Measurements from ENCODE around the gene NAA16. TPM values are rescaled to one million over a fixed set of nuclear protein-coding genes. Genes with fewer than 3 reads are reported as not detected.
"Not testable (repeated sequence)": the region's sequence is repeated elsewhere in the genome, so short reads cannot be mapped to it uniquely, and the experiment has no call there.

NAA16 gene
- total RNA-seq (2014; rRNA removed; shearing (Covaris generic)), result 6.6 and 6.8 TPM in 2 replicates

DNA sequence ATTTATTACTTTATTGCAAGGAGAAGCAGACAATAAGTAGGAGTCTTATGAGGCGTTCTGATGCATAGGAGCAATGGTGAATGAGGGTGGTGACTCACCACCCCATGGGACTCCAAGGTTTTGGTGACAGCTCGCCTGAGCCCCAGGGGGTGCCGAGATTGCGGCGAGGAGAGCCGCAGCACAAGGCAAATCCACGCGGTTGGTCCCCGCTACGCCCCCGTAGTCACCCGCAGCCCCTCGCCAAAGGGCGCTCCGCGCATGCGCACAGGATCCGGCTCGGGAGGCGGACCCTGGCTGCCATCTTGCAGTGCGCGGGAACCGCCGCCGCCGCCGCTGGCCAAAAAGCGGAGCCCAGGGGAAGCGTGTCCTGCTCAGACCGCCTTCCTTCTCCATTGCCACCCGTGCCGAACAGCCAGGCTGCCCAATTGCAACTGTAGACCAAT, at the start of gene NAA16:
TSS of gene NAA16 (plus strand) at position 305 of the 443 bp plus-strand sequence. CDS start 262 bp downstream, outside the sequence.
- peak; percentile 84 for DNase-seq (ENCODE audit: low spot score)

DNA sequence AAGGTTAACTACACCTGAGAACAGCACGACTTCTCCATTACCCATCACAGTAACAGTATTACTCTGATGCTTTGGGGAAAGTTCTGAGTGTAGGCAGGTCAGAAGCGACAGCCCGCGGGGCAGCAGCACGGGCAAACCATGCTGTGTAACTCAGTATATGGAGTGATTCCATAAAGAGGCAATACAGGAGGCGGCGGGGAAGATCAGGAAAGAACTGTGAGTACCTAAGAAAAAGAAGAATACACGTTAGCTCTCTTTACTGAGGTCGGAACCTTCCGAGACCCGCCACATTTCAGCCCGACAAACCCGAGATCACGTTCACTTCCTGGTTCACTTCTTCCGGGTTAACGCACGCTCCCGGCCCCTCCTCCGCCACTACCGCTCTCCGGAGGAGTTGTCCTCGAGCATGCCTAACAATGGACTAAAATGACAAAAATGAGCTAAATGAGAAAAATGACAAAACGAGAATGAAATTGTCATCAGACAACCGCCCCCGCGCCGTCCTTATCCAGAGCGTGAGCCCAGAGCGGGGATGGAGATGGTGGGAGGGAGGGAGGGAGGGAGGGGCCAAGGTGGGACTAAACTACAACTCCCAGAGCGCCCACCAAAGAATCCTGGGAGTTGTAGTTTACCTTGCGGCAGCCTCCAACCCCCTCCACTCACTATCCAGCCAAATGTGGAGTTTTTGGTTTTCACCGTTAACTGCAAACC, 47.7 kb upstream of the NAA16 start, which contains the start of gene MTRF1:
TSS of gene MTRF1 (minus strand) at position 316 of the 711 bp plus-strand sequence. CDS start 2,669 bp downstream, outside the sequence.
- DNase-seq (ENCODE audit: low spot score), result peak; percentile 66

DNA sequence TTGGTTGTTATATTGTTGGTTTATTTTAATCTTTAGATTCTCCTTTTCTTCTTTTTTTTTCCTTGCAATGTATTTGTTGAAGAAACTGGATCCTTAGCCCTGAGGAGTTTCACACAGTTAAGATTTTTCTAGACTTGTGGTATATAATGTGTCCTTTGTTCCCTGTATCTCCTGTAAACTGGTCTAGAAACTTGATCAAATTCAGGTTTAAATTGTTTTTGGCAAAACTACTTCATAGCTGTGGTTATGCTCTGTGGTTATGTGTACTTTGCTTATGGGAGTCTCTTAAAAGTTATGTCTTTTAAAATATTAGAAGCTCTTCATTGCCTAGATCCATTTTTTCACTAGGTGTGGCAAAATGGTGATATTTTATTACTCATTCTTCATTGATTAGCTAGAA, 44.0 kb upstream of the NAA16 start:
- DNase-seq (ENCODE audit: low spot score), result no peak

DNA sequence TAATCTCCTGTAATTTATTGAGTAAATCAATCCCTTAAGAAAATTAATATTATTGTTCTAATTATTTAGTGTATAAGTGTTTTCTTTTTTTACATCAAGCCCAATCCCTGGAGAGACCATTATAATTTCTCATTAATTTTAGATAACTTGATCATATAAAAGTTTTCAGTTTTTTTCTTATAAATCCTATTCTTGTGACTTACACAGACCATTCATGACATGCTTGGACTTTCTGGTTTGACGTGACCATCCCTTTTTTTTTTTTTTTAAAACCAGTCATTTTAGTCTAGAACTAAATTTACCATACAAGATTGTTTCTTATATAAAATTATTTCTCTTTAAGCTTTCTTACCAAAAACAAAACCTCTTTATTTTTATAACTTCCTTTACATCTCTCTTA, 42.3 kb upstream of the NAA16 start:
- DNase-seq (ENCODE audit: low spot score), result no peak

DNA sequence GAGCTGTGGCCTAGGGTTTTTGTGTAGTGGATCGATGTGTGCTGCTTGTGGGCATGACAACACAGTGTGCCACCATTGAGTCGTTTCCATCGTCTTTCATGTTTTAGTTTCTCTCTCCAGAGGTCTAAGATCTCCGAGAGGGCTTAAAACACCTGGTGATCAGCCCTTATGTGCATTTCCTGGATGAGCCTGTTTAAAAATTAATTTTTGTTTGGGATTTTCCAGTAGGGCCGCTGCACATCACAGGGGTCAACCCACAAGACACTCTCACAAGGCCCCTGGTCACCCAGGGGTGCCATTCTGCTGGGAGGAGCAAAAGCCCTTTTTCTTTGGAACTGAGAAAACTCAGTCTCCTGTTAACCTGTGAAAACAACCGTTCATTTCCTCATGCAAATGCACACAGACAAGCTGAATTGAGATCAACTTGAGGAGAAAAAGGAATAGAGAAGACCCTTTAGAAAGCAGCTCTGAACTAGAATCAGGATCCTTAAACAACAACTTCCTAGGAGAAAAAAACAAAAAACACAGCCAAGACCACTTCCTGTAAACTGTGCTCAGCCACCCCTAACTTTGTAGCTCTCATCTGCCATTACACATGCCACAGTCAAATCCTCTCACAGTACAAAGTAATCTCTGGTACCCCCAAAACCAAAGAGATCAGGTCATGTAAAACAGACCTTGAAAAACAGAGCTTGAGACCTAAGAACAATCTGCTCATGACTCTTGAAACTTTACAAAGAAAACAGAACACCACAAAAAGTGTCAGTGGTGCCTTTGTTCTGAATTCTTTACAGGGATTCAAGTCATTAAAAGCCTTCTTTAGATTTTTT, 39.4 kb upstream of the NAA16 start:
- DNase-seq (ENCODE audit: low spot score), result no peak

DNA sequence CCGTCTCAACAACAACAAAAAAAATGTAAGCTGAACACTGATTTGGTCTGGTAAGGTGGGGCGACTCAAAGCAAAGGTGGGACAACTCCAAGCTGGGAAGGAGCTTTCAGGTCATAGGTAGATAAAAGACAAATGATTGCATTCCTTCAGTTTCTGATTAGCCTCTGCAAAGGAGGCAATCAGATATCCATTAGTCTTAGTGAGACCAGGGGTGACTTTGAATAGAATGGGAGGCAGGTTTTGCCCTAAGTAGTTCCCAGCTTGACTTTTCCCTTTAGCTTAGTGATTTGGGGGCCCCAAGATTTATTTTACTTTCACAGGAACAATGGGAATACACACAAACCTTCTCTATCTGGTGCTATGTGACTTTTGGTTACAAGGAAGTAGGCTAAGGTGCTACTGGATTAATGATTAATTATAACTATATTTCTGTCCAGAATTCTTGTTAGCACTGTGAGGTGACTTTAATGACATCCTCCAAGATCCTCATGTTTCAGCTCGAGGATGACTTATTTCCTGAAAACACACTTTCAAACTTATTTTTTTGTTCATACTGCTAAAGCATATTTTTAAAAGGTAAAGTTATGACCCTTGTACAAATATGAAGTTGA, 37.1 kb upstream of the NAA16 start:
- DNase-seq (ENCODE audit: low spot score), result no peak

DNA sequence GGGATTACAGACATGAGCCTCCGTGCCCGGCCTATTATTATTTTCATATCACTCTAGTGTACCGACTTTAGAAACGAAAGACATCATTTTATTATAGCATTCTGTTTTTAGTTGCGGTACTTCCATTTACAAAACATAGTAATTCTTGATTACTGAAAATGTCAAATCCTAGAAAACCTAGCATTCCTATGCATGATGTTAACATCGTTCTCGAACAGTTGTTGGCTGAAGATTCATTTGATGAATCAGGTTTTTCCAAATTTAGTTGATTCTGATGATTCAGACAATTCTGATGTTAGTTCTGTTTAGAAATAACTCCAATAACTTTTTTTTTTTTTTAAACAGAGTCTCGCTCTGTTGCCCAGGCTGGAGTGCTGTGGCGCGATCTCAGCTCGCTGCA, 36.2 kb upstream of the NAA16 start:
- DNase-seq (ENCODE audit: low spot score), result no peak

DNA sequence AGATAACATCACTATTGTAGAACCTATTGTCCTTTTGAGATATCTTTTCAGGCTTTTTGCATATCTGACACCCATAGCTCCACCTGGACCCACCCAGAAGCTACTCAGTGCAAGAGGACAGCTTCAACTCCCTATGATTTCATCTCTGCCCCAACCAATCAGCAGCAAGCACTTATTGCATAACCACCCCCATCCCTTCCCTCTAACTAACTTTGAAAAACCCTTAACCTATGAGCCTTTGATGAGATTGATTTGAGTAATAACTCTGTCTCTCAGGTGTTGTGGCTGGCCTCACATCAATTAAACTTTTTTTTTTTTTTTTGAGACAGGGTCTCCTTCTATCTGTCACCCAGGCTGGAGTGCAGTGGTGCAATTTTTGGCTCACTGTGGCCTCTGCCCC, 34.2 kb upstream of the NAA16 start:
- DNase-seq (ENCODE audit: low spot score), result no peak

DNA sequence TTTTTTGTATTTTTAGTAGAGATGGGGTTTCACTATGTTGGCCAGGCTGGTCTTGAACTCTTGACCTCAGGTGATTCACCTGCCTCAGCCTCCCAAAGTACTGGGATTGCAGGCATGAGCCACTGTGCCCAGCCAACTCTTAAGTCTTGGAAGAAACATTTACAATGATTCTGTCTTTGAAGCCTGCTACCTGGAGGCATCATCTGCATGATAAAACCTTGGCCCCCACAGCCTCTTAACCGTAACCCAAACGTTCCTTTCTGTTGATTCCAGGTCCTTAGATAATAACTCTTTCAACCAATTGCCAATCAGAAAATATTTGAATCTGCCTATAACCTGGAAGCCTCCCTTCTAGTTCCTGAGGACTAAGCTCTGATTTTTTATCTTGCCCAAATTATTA, 31.9 kb upstream of the NAA16 start:
- not testable (repeated sequence) for DNase-seq (ENCODE audit: low spot score)

DNA sequence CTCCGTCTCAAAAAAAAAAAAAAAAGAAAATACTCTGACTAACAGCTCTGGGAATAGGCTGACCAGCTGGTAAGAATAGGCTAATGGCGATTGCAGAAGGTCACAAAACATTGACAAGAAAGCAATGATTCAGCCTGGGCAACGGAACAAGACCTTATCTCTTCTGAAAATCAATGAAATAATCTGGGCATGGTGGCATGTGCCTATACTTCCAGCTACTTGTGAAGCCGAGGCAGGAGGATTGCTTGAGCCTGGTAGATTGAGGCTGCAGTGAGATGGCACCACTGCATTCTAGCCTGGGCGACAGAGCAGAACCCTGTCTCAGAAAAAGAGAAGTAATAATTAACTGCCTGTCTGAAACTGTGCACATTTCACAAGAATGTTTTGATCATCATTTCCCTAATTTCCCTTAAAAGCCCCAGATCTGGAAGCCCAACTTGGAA, 28.9 kb upstream of the NAA16 start:
- no peak for DNase-seq (ENCODE audit: low spot score)

DNA sequence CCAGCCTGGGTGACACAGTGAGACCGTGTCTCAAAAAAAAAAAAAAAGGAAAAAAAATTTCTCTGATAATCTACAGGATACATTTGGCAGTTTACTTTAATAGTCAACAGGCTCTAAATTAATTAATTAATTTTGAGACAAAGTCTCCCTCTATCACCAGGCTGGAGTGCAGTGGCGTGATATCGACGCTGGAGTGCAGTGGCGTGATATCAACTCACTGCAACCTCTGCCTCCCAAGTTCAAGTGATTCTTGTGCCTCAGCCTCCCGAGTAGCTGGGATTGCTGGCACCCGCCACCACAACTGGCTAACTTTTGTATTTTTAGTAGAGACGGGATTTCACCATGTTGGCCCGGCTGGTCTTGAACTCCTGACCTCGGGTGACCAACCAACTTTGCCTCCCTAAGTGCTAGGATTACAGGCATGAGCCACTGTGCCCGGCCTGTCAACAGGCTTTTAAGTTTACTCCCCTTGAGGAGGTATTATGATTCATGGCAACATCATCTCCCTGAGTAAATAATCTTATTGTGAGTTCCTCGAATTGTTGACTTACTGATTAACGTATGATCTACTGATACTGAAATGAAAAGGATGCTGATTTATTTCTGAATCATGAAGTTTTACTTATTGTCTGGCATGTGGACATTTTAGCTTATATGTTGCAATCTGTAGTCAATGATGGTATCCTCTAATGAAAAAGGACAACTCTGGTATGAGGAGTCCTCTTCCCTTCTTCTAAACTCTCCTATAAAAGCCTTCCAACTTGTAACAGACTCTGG, 26.4 kb upstream of the NAA16 start:
- peak; percentile 7 for DNase-seq (ENCODE audit: low spot score)

DNA sequence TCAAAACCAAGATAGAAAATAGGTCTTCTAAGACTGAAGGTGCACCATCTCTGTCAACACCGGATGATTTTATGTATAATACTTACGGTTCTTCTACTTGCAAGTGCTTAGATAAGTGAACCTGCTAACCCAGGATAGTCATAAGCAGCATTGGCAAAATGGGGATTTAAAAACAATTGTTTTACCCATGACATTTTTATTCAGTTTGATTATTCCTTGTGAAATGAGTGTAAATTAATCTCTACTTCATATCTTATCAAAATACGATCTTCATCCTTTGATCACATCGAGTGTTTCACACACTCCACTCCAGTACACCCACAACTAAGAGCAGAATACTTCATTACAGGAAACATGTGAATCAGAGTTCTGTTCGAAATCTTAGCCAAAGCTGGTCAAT, 24.7 kb upstream of the NAA16 start:
- DNase-seq (ENCODE audit: low spot score), result no peak

DNA sequence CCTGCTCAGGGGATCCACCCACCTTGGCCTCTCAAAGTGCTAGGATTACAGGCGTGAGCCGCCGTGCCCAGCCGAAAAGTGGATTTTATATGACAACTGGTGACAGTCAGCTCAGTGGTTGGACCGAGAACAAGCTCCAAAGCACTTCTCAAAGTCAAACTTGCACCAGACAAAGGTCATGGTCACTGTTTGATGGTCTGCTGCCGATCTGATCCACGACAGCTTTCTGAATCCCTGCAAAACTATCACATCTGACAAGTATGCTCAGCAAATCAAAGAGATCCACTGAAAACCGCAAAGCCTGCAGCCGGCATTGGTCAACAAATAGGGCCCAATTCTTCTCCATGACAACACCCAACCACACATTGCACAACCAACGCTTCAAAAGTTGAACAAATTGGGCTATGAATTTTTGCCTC, 21.6 kb upstream of the NAA16 start:
- no peak for DNase-seq (ENCODE audit: low spot score)

DNA sequence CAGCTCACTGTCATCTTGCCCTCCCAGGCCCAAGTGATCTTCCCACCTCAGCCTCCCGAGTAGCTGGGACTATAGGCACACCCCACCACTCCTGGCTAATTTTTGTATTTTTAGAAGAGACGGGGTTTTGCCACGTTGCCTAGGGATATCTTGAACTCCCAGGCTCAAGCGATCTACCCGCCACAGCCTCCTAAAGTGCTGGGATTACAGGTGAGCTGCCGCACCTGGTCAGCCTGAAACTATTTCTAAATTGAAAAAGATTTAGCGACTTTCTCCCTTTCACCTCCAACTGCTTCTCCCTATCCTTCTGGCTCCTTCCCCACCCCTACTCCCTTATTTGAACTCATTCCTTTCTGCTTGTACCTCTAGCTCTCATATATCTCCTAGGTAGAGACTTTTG, 19.8 kb upstream of the NAA16 start:
- no peak for DNase-seq (ENCODE audit: low spot score)

DNA sequence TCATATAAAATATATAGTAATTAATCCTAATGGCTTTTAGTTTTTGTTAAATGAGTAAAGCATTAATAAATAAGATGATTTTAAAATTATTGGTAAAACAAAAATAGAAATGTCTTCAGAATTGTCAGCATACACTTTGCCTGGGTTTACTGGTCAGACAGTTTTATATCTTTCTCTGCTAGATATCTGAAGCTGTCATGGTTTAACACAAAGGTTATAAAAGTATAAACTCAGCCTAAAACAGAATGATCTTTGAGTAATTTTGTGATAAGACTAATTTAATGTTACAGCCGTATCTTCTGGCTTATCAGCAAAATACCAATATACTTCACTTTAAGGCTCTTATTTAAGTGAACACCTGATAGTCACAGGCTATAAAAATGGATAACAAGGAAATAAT, 17.8 kb upstream of the NAA16 start:
- DNase-seq (ENCODE audit: low spot score), result no peak

DNA sequence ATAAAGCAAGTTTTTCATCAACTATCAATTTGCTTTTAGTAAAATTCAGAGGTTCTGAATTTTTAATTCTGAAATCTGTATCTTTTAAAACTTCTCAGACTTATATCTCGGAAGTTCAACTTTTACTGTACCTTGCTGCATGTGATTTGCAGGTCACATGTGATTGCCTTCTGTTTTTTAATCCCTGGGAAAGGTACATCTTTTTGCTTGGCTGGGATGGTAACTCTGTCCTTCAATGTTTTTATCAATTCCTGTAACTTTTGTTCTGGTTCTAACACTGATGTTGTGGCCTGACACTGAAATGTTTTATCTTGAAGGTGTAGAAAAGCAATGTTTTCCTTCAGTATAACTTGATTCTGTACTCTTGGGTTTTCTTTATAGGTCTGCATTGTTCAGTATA, 16.2 kb upstream of the NAA16 start:
- DNase-seq (ENCODE audit: low spot score), result no peak

DNA sequence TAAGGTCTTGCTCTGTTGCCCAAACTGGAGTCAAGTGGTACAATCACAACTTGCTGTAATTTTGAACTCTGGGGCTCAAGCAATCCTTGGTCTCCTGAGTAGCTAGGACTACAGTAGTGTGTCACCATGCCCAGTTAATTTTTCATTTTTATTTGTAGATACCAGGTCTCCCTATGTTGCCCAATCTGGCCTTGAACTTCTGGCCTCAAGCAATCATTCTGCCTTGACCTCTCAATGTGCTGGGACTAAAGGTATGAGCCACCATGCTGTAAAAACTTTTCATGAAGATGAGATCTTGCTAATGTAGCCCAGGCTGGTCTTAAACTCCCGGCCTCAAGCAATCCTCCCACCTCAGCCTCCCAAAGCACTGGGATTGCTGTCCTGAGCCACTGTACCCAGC, 15.1 kb upstream of the NAA16 start:
- DNase-seq (ENCODE audit: low spot score), result no peak

DNA sequence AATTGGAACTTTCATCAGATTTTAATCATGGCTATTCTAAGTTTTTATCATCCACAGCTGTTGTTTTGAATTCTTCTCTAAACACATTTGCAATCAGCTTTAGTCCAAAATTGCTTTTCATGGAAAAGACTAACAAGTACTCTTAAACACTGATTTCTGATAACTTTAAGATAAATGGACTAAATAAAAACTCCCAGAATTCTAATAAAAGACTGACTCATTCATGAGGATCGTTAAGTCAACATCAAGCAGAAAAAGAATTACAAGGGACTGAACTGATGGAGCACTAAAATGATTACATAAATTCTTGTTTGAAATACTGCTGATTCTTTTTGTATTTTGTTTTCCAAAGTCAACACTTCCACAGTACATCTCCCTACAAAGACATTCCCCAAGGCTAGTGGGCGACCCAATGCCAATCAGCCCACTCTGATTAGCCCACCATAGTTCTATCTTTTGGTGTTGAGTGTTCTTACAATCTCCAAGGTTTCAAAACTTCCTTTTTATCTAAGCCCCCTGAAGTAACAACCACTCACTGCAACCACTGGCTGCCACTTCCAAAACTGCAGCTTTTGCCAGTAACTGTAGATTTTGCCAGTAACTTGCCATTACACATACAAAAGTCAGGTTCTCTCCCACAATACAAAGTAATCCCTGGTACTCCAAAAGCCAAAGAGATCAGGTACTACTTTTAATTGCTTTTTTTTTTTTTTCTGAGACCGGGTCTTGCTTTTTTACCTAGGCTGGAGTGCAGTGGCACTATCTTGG, 14.0 kb upstream of the NAA16 start:
- no peak for DNase-seq (ENCODE audit: low spot score)

DNA sequence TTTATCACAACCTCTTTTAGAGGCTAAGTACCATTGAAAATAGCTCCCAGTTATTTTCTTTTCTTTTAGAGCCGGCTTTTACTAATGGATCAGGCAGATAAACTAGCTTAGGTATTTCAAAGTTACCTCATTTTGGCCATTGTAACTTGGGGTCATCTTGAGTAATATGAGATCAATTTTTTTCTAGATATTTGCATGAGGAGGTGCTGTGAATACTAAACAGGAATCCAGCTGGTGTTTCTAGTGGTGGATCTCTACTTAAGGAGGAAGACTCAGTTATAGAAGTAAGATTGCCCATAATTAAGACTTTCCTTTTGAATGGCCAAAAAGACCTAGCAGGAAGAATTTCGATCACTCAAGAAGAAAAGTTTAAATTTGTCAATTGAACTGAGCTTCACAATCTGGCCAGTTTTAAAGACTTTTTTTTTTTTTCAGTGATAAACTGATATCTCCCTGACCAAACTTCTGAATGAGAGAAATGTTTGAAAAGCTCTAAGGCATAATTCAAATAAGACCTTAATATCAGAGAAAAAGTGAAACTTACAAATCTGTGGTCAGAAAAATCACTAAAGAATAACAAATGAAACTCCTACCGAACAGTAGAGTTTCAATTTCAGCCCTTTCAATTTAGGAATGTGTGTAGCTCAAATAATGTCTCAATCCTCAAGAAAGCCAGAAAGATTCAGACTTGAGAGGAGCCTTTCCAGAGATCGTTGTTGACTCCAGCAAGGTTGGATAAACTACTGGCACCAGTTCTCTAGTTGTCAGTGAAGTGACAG, 11.6 kb upstream of the NAA16 start:
- no peak for DNase-seq (ENCODE audit: low spot score)

DNA sequence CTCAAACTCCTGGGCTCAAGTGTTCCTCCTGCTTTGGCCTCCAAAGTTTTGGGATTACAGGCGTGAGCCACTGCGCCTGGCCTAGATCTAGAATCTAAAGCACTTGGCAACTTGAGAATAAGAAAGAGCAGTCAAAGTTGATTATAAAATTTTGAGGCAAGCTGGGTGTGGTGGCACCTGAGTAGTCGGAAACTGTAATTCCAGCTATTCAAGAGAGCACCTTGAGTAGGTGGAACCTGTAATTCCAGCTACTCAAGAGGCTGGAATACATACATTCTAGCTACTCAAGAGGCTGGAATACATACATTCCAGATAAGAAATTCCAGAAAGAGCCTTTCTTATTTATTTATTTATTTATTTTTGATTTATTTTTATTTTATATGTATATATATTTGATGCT, 8.3 kb upstream of the NAA16 start:
- DNase-seq (ENCODE audit: low spot score), result no peak

All from H4 (cell line).